Measurements from ENCODE around the gene HS3ST5. TPM values are rescaled to one million over a fixed set of nuclear protein-coding genes. Genes with fewer than 3 reads are reported as not detected.

The HS3ST5 gene
- total RNA-seq, 6 experiments from 2014 or later, result not detected

- Histone ChIP-seq H3K36me3 (no peaks in the 10 kb centered on the region), H3K9me3 (no peaks in the 10 kb centered on the region), H3K27me3 (no peaks in the 10 kb centered on the region), H3K27ac (no peak overlapping the region), H3K4me3 (no peak overlapping the region), H3K4me1 (peaks cover 0 to 4% (median 0%) of the 10 kb centered on the region in 4 donors)
- ATAC-seq (no peak), DNase-seq (no peak)
- intact Hi-C loops (cut with DNase I), result no loop called here
- 43% methylated on average over 2 of the region's 2 CpGs for WGBS (ENCODE audit: insufficient coverage, low coverage, low lambda C conversion rate, missing lambda C conversion rate)
- TF ChIP-seq POLR2A (IDR thresholded peaks at IDR 0.05), result no peak
- TF ChIP-seq, protein P1, sequence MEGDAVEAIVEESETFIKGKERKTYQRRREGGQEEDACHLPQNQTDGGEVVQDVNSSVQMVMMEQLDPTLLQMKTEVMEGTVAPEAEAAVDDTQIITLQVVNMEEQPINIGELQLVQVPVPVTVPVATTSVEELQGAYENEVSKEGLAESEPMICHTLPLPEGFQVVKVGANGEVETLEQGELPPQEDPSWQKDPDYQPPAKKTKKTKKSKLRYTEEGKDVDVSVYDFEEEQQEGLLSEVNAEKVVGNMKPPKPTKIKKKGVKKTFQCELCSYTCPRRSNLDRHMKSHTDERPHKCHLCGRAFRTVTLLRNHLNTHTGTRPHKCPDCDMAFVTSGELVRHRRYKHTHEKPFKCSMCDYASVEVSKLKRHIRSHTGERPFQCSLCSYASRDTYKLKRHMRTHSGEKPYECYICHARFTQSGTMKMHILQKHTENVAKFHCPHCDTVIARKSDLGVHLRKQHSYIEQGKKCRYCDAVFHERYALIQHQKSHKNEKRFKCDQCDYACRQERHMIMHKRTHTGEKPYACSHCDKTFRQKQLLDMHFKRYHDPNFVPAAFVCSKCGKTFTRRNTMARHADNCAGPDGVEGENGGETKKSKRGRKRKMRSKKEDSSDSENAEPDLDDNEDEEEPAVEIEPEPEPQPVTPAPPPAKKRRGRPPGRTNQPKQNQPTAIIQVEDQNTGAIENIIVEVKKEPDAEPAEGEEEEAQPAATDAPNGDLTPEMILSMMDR (IDR thresholded peaks at IDR 0.05), result no peak
Observed at GRCh38 chr6:114277220-114277619, 65.6 kb downstream of the HS3ST5 start.

- WGBS (ENCODE audit: insufficient coverage, low coverage, low lambda C conversion rate, missing lambda C conversion rate), result 39% methylated on average over 2 of the region's 2 CpGs
- no peak for ATAC-seq
Observed at GRCh38 chr6:114276783-114277182, 66.0 kb downstream of the HS3ST5 start.

DNA sequence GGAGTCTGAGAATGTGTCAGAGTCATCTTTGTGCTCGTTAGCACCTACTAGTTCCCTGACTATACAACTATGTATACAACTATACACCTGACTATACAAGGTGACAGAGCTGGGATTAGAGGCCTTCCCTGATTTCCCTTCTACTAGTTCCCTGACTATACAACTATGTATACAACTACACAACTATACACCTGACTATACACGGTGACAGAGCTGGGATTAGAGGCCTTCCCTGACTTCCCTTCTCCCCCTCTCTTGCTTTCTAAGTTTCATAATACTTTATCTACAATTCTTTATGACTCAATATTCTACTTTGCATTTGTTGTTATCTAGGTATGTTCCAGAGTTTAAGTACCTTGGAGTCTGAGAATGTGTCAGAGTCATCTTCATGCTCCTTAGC is 68.0 kb downstream of the HS3ST5 start:
- DNase-seq, result no peak
- H3K4me1 ChIP-seq, result peaks cover 0 to 4% (median 0%) of the 10 kb centered on the region in 4 donors
- WGBS (ENCODE audit: insufficient coverage, low coverage, low lambda C conversion rate, missing lambda C conversion rate), result 80% methylated on average over 2 of the region's 2 CpGs
- H3K4me3 ChIP-seq, result no peak overlapping the region
- no peak for TF ChIP-seq POLR2A (IDR thresholded peaks at IDR 0.05)
- TF ChIP-seq, protein P1 (IDR thresholded peaks at IDR 0.05), result no peak
- H3K27me3 ChIP-seq, result no peaks in the 10 kb centered on the region
- H3K9me3 ChIP-seq, result no peaks in the 10 kb centered on the region
- intact Hi-C loops (cut with DNase I), result no loop called here
- H3K36me3 ChIP-seq, result no peaks in the 10 kb centered on the region
- no peak overlapping the region for H3K27ac ChIP-seq
- ATAC-seq, result no peak

More at GRCh38 chr6:114276783-114277182, 66.0 kb downstream of the HS3ST5 start:
- TF ChIP-seq, protein P1 (IDR thresholded peaks at IDR 0.05), result no peak
- TF ChIP-seq POLR2A (IDR thresholded peaks at IDR 0.05), result no peak
- Histone ChIP-seq H3K4me3 (no peak overlapping the region), H3K4me1 (peaks cover 0 to 4% (median 0%) of the 10 kb centered on the region in 4 donors), H3K9me3 (no peaks in the 10 kb centered on the region), H3K27ac (no peak overlapping the region), H3K36me3 (no peaks in the 10 kb centered on the region), H3K27me3 (no peaks in the 10 kb centered on the region)
- intact Hi-C loops (cut with DNase I), result no loop called here
- DNase-seq, result no peak

DNA sequence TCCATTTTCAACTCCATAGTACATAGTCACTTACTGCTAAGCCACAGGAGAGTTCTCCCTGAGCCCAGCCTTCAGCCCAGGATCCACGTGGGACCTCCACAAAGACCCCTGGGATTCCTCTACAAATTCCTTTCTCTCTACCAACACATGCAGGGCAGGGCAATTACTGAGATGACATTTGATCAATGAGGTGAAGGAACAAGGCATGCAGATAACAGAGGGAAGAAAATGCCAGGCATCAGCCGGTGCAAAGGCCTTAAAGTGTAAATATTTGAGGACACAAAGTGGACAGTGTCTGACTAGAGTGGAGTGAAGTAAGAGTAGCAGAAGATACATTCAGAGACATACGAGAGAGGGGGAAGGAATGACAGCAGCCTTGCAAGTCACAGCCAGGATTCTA is 70.2 kb downstream of the HS3ST5 start:
- H3K9me3 ChIP-seq, result no peaks in the 10 kb centered on the region
- no peaks in the 10 kb centered on the region for H3K27me3 ChIP-seq
- no peaks in the 10 kb centered on the region for H3K36me3 ChIP-seq
- DNase-seq (no peak), ATAC-seq (peak in 3 of 4 donors; percentile 21 to 66 (median 65))
- TF ChIP-seq, protein P1 (IDR thresholded peaks at IDR 0.05), result no peak
- TF ChIP-seq POLR2A (IDR thresholded peaks at IDR 0.05), result no peak
- H3K4me3 ChIP-seq, result no peak overlapping the region
- intact Hi-C loops (cut with DNase I), result no loop called here
- WGBS (ENCODE audit: insufficient coverage, low coverage, low lambda C conversion rate, missing lambda C conversion rate), result 16% methylated on average over 3 of the region's 3 CpGs
- H3K4me1 ChIP-seq, result peaks cover 0 to 4% (median 0%) of the 10 kb centered on the region in 4 donors
- H3K27ac ChIP-seq, result no peak overlapping the region

GRCh38 chr6:114271405-114271804 is 71.4 kb downstream of the HS3ST5 start:
- no peak for DNase-seq
- TF ChIP-seq, protein P1 (IDR thresholded peaks at IDR 0.05), result no peak
- no peak for TF ChIP-seq POLR2A (IDR thresholded peaks at IDR 0.05)
- Histone ChIP-seq H3K27me3 (no peaks in the 10 kb centered on the region), H3K4me1 (peaks cover 0 to 4% (median 0%) of the 10 kb centered on the region in 4 donors), H3K9me3 (no peaks in the 10 kb centered on the region), H3K27ac (no peak overlapping the region), H3K4me3 (no peak overlapping the region), H3K36me3 (no peaks in the 10 kb centered on the region)
- intact Hi-C loops (cut with DNase I), result no loop called here
- ATAC-seq, result no peak
